Ishikawa (cell line): Measurements from ENCODE around the gene COMT.

Experiments
- EGR1 ChIP-seq: IDR thresholded peaks from 2 replicates; pipeline ENCODE4 v1.6.1; 2012
- MAX ChIP-seq: IDR thresholded peaks from 2 replicates; pipeline ENCODE4 v1.6.1; 2012
- TAF1 ChIP-seq: IDR thresholded peaks from 2 replicates; pipeline ENCODE4 v1.6.1; 2012; ENCODE audit warnings: low read depth, mild to moderate bottlenecking
- TCF12 ChIP-seq: IDR thresholded peaks from 2 replicates; pipeline ENCODE4 v1.6.1; 2012; ENCODE audit warnings: low read depth
- YY1 ChIP-seq: IDR thresholded peaks from 2 replicates; pipeline ENCODE4 v1.6.1; 2012; ENCODE audit warnings: low read depth
- TF ChIP-seq, protein P1 (sequence below): IDR thresholded peaks from 2 replicates; pipeline ENCODE4 v1.6.1; 2012; ENCODE audit warnings: low read depth, mild to moderate bottlenecking

DNA sequence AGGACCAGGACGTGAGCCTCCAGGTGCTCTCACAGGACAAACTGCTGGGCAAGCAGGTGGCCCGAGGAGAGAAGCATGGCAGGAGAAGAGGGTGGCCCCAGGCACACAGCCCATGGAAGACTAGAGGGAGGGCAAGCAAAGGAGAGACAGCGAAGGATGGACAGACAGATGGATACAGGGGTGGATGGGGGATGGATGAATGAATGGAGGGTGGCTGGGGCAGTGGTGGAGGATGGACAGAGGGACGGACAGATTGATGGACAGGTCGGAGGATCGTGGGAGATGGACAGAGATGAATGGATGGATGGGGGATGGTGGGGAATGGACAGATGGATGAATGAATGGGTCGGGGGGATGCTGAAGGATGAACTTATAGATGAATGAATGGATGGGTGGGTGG lies 52.4 kb downstream of the COMT start:
- TF ChIP-seq, protein P1, sequence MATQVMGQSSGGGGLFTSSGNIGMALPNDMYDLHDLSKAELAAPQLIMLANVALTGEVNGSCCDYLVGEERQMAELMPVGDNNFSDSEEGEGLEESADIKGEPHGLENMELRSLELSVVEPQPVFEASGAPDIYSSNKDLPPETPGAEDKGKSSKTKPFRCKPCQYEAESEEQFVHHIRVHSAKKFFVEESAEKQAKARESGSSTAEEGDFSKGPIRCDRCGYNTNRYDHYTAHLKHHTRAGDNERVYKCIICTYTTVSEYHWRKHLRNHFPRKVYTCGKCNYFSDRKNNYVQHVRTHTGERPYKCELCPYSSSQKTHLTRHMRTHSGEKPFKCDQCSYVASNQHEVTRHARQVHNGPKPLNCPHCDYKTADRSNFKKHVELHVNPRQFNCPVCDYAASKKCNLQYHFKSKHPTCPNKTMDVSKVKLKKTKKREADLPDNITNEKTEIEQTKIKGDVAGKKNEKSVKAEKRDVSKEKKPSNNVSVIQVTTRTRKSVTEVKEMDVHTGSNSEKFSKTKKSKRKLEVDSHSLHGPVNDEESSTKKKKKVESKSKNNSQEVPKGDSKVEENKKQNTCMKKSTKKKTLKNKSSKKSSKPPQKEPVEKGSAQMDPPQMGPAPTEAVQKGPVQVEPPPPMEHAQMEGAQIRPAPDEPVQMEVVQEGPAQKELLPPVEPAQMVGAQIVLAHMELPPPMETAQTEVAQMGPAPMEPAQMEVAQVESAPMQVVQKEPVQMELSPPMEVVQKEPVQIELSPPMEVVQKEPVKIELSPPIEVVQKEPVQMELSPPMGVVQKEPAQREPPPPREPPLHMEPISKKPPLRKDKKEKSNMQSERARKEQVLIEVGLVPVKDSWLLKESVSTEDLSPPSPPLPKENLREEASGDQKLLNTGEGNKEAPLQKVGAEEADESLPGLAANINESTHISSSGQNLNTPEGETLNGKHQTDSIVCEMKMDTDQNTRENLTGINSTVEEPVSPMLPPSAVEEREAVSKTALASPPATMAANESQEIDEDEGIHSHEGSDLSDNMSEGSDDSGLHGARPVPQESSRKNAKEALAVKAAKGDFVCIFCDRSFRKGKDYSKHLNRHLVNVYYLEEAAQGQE = no peak
- TF ChIP-seq TCF12 (no peak), YY1 (no peak), EGR1 (no peak), TAF1 (no peak), MAX (no peak)
